HEK293T (cell line): Measurements from ENCODE around the gene DOCK1.

Experiments used
- ARNT ChIP-seq: fragments of 450-650 bp; IDR thresholded peaks from 2 replicates; pipeline ENCODE4 v1.6.1; 2017; ENCODE audit warnings: mild to moderate bottlenecking
- FOXM1 ChIP-seq: fragments of 450-650 bp; IDR thresholded peaks from 2 replicates; pipeline ENCODE4 v1.6.1; 2017; ENCODE audit warnings: mild to moderate bottlenecking, borderline replicate concordance

DNA sequence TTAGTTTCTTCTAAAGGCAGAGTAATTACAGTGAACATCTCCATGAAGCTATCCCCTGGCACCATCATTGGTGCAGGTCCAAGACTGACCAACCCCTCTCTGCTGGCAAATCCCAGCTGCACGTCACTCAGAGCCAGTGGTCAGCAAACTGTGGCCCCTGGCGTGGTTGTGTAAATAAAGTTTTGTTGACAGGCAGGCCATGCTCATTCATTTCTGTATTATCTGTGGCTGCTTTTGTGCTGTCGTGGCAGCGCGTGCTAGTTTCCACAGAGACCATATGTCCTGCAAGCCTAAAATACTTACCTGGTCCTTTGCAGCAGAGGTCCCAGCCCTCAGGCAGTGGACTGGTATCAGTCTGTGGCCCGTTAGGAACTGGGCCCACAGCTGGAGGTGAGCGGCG is 526.3 kb downstream of the DOCK1 start:
- TF ChIP-seq ARNT (no peak), FOXM1 (no peak)
